ENCODE measurements around the gene KDM1B.

DNA sequence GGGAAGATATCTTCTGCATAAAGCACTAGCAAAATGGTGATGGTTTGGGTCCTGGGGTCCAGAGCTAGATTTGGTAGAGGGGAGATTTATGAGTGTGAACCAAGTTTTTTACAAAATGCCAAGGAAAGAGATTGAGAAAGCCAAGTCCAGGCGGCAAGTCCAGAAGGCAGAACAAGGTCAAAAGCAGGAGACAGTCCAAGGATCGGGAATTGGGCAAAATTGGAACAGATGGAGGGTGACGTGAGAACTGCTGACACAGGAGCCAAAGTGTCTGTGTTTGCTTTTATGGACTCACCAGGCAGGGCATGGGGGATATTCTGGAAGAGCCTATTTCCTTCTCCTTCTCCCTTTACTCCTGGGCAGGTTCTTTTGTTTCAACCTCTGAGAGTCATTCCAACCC, 36.9 kb upstream of the KDM1B start:
- TF ChIP-seq, protein P1, sequence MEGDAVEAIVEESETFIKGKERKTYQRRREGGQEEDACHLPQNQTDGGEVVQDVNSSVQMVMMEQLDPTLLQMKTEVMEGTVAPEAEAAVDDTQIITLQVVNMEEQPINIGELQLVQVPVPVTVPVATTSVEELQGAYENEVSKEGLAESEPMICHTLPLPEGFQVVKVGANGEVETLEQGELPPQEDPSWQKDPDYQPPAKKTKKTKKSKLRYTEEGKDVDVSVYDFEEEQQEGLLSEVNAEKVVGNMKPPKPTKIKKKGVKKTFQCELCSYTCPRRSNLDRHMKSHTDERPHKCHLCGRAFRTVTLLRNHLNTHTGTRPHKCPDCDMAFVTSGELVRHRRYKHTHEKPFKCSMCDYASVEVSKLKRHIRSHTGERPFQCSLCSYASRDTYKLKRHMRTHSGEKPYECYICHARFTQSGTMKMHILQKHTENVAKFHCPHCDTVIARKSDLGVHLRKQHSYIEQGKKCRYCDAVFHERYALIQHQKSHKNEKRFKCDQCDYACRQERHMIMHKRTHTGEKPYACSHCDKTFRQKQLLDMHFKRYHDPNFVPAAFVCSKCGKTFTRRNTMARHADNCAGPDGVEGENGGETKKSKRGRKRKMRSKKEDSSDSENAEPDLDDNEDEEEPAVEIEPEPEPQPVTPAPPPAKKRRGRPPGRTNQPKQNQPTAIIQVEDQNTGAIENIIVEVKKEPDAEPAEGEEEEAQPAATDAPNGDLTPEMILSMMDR (IDR thresholded peaks at IDR 0.05), result no peak
- TF ChIP-seq ZFX (IDR thresholded peaks at IDR 0.05; ENCODE audit: borderline replicate concordance), result no peak

Data from 22Rv1 (cell line).